DND-41 (cell line): ENCODE data around the gene FUT1.
A peak's percentile ranks its signal among the peaks of the same experiment; 100 is the strongest.

Experiments
- ATAC-seq: fragments of 200-7000 bp; cut with Tn5 transposase; 3 replicates; pipeline ENCODE4 v1.9.1; 2021; ENCODE audit warnings: low read depth; ENCODE audit not compliant: insufficient read depth
- DNase-seq: peaks from one replicate; pipeline ENCODE4 v3.0.0-alpha.2; 2020
- H2AFZ ChIP-seq: 2 replicates; pipeline ENCODE4 v1.6.0; 2012; ENCODE audit warnings: low read depth, low read length
- H3K27ac ChIP-seq: 2 replicates; pipeline ENCODE4 v1.5.1; 2012; ENCODE audit warnings: low read length, inconsistent platforms
- H3K27me3 ChIP-seq: fragments of 200-600 bp; sonication (generic); 2 replicates; pipeline ENCODE4 v1.6.0; 2012; ENCODE audit warnings: low read length, mild to moderate bottlenecking, inconsistent platforms; ENCODE audit not compliant: insufficient read depth, poor library complexity
- H3K36me3 ChIP-seq: 2 replicates; pipeline ENCODE4 v1.5.1; 2012; ENCODE audit warnings: low read length, inconsistent platforms; ENCODE audit not compliant: insufficient read depth
- H3K4me1 ChIP-seq: 2 replicates; pipeline ENCODE4 v1.5.1; 2012; ENCODE audit warnings: mild to moderate bottlenecking, low read length; ENCODE audit not compliant: insufficient read depth
- H3K4me2 ChIP-seq: 2 replicates; pipeline ENCODE4 v1.6.0; 2012; ENCODE audit warnings: mild to moderate bottlenecking, moderate library complexity, low read length, inconsistent platforms; ENCODE audit not compliant: insufficient read depth
- H3K4me3 ChIP-seq, 2 experiments: fragments of 200-600 bp in 1 of 2; shearing (Covaris generic) in 1 of 2; 2 replicates each; pipeline ENCODE4 v1.5.1; 2012 to 2016; ENCODE audit warnings: inconsistent platforms in 2 of 2, low read length in 2 of 2, mild to moderate bottlenecking in 2 of 2, low read depth in 1 of 2, moderate library complexity in 1 of 2
- H3K79me2 ChIP-seq: 2 replicates; pipeline ENCODE4 v1.6.0; 2012; ENCODE audit warnings: low read length, inconsistent platforms; ENCODE audit not compliant: insufficient read depth
- H3K9ac ChIP-seq: 2 replicates; pipeline ENCODE4 v1.6.0; 2012; ENCODE audit warnings: low read depth, mild to moderate bottlenecking, inconsistent platforms, low read length, moderate library complexity
- H3K9me3 ChIP-seq: 2 replicates; pipeline ENCODE4 v1.5.1; 2012; ENCODE audit warnings: low read length, moderate library complexity, mild to moderate bottlenecking, inconsistent platforms; ENCODE audit not compliant: insufficient read depth, severe bottlenecking
- H4K20me1 ChIP-seq: 2 replicates; pipeline ENCODE4 v1.6.0; 2012; ENCODE audit warnings: low read length; ENCODE audit not compliant: insufficient read depth
- CTCF ChIP-seq: IDR thresholded peaks from 2 replicates; pipeline ENCODE4 v1.5.1; 2012; ENCODE audit warnings: borderline replicate concordance, low read length, moderate library complexity, mild to moderate bottlenecking; ENCODE audit not compliant: poor library complexity, severe bottlenecking; ENCODE audit errors: extremely low read depth
- EZH2 ChIP-seq: IDR thresholded peaks from 3 replicates; pipeline ENCODE4 v1.6.1; 2012; ENCODE audit warnings: borderline replicate concordance, low read depth, mild to moderate bottlenecking, moderate library complexity, low read length, inconsistent platforms; ENCODE audit not compliant: severe bottlenecking

Gene FUT1

DNA sequence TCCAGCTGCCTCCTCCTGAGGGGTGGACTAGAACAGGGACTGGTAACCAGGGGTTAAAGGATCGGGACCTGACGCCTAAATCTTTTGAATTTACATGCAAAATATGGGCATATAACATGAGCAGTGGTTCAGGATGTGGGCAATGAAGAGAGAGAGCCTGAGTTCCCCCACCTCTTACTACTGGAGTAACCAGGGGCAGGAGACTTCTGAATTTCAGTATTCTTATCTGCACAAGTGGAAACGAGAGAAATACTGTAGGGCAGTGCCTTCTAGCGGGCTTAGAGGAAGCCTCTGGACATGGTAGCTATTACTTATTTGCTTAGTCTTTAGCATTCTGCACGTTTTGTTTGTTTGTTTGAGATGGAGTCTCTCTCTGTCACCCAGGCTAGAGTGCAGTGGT lies 32.1 kb upstream of the FUT1 start:
- no peaks in the 10 kb centered on the region for H4K20me1 ChIP-seq
- no peak for DNase-seq

GRCh38 chr19:48780631-48781391 lies 28.4 kb upstream of the FUT1 start:
- H3K9ac ChIP-seq = no peak overlapping the region
- H3K4me2 ChIP-seq = no peak overlapping the region
- no peaks in the 10 kb centered on the region for H4K20me1 ChIP-seq
- no peak for ATAC-seq
- no peak for DNase-seq
- TF ChIP-seq EZH2 = no peak
- TF ChIP-seq CTCF = no peak
- no peaks in the 10 kb centered on the region for H3K9me3 ChIP-seq
- no peak overlapping the region for H3K4me3 ChIP-seq
- H3K4me1 ChIP-seq = no peaks in the 10 kb centered on the region
- H3K36me3 ChIP-seq = no peaks in the 10 kb centered on the region
- no peaks in the 10 kb centered on the region for H3K79me2 ChIP-seq
- no peak overlapping the region for H3K27ac ChIP-seq
- no peak overlapping the region for H2AFZ ChIP-seq
- no peaks in the 10 kb centered on the region for H3K27me3 ChIP-seq

More for the DNA sequence above, 32.1 kb upstream of the FUT1 start:
- Histone ChIP-seq H3K9ac (no peak overlapping the region), H2AFZ (no peak overlapping the region), H3K4me3 (no peak overlapping the region), H3K36me3 (no peaks in the 10 kb centered on the region), H3K4me2 (no peak overlapping the region), H3K27me3 (no peaks in the 10 kb centered on the region), H3K79me2 (no peaks in the 10 kb centered on the region), H3K4me1 (0 out of 2 replicates have a peak, but pooled peaks cover 2% of the 10 kb centered on the region), H3K9me3 (no peaks in the 10 kb centered on the region), H3K27ac (no peak overlapping the region)
- no peak for ATAC-seq
- TF ChIP-seq CTCF (no peak), EZH2 (no peak)

- H4K20me1 ChIP-seq = no peaks in the 10 kb centered on the region
- TF ChIP-seq CTCF (no peak), EZH2 (no peak)
- H3K4me3 ChIP-seq = no peak overlapping the region
- DNase-seq (no peak), ATAC-seq (peak; percentile 37; the same call in 1 of the 3 replicates)
- no peaks in the 10 kb centered on the region for H3K9me3 ChIP-seq
- no peaks in the 10 kb centered on the region for H3K79me2 ChIP-seq
- H3K27me3 ChIP-seq = no peaks in the 10 kb centered on the region
- no peak overlapping the region for H3K4me2 ChIP-seq
- H3K36me3 ChIP-seq = no peaks in the 10 kb centered on the region
- no peaks in the 10 kb centered on the region for H3K4me1 ChIP-seq
- no peak overlapping the region for H2AFZ ChIP-seq
- H3K9ac ChIP-seq = no peak overlapping the region
- no peak overlapping the region for H3K27ac ChIP-seq
Observed at GRCh38 chr19:48779636-48780035, 27.2 kb upstream of the FUT1 start.

GRCh38 chr19:48777720-48778119 lies 25.3 kb upstream of the FUT1 start:
- no peaks in the 10 kb centered on the region for H3K4me1 ChIP-seq
- no peaks in the 10 kb centered on the region for H3K9me3 ChIP-seq
- H3K27me3 ChIP-seq = no peaks in the 10 kb centered on the region
- H3K36me3 ChIP-seq = no peaks in the 10 kb centered on the region
- H3K27ac ChIP-seq = no peak overlapping the region
- DNase-seq (no peak), ATAC-seq (no peak)
- no peak overlapping the region for H3K4me2 ChIP-seq
- no peak overlapping the region for H2AFZ ChIP-seq
- no peak overlapping the region for H3K4me3 ChIP-seq
- H3K9ac ChIP-seq = no peak overlapping the region
- H4K20me1 ChIP-seq = no peaks in the 10 kb centered on the region
- TF ChIP-seq CTCF (no peak), EZH2 (no peak)
- no peaks in the 10 kb centered on the region for H3K79me2 ChIP-seq
